OCI-LY7 (cell line): ENCODE results near the gene STAC.

ENCODE experiments used
- EZH2phosphoT487 ChIP-seq: fragments of 200-600 bp; sonication (generic); IDR thresholded peaks from 2 replicates; pipeline ENCODE4 v1.6.1; 2018; ENCODE audit warnings: low read depth, borderline replicate concordance, mild to moderate bottlenecking, mixed run types, antibody characterized with exemption, low read length, moderate library complexity, mixed read lengths
- TF ChIP-seq, protein P1 (sequence below): fragments of 200-600 bp; sonication (generic); conservative IDR thresholded peaks from 2 replicates; pipeline ENCODE4 v1.5.1; 2014; ENCODE audit warnings: mild to moderate bottlenecking, antibody characterized with exemption, low read length, moderate library complexity, mixed read lengths

DNA sequence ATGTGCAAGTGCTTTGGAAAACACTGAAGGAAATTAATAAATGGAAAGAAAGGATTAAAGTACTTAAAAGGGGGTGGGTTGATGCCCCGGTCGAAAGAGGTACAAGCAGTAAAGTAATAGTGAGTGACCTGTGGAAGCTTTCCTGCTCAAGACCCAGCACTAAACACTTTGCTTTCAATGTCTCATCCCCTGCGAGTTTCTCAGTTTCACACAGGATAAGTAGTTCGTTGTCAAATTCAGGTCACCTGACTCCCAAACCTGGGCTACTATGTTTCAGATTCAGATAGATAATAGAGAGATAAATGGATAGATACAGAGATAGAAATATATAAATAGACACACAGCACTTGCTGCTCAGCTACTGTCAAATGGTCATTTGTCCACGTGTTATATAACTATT, 19.6 kb downstream of the STAC start:
- TF ChIP-seq, protein P1, sequence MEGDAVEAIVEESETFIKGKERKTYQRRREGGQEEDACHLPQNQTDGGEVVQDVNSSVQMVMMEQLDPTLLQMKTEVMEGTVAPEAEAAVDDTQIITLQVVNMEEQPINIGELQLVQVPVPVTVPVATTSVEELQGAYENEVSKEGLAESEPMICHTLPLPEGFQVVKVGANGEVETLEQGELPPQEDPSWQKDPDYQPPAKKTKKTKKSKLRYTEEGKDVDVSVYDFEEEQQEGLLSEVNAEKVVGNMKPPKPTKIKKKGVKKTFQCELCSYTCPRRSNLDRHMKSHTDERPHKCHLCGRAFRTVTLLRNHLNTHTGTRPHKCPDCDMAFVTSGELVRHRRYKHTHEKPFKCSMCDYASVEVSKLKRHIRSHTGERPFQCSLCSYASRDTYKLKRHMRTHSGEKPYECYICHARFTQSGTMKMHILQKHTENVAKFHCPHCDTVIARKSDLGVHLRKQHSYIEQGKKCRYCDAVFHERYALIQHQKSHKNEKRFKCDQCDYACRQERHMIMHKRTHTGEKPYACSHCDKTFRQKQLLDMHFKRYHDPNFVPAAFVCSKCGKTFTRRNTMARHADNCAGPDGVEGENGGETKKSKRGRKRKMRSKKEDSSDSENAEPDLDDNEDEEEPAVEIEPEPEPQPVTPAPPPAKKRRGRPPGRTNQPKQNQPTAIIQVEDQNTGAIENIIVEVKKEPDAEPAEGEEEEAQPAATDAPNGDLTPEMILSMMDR = no peak
- no peak for TF ChIP-seq EZH2phosphoT487
